HCT116 (cell line): ENCODE measurements around the gene ALDOC.
A peak's percentile ranks its signal among the peaks of the same experiment; 100 is the strongest.

ENCODE experiments used
- CTCF ChIP-seq, 3 experiments: fragments of 200-600 bp in 1 of 3; sonication (generic) in 1 of 3; IDR thresholded peaks in 2 of 3; conservative IDR thresholded peaks in 1 of 3; 2 replicates each; pipeline ENCODE4 v1.5.1; 2012 to 2017; ENCODE audit warnings: low read depth in 2 of 3, low read length in 2 of 3, antibody characterized with exemption in 1 of 3, borderline replicate concordance in 1 of 3, control low read depth in 1 of 3, mild to moderate bottlenecking in 1 of 3, mixed read lengths in 1 of 3, mixed run types in 1 of 3, moderate library complexity in 1 of 3; ENCODE audit not compliant: insufficient read depth in 1 of 3
- MAX ChIP-seq: IDR thresholded peaks from 2 replicates; pipeline ENCODE4 v1.6.1; 2012
- POLR2A ChIP-seq: IDR thresholded peaks from 2 replicates; pipeline ENCODE4 v1.7.0; 2011; ENCODE audit warnings: borderline replicate concordance; ENCODE audit not compliant: insufficient read depth, insufficient read length; ENCODE audit errors: extremely low read depth
- POLR2AphosphoS5 ChIP-seq: IDR thresholded peaks from 2 replicates; pipeline ENCODE4 v1.6.1; 2011; ENCODE audit warnings: mild to moderate bottlenecking, low read depth, low read length, moderate library complexity
- RAD21 ChIP-seq: IDR thresholded peaks from 2 replicates; pipeline ENCODE4 v1.6.1; 2012; ENCODE audit warnings: low read depth, mild to moderate bottlenecking
- YY1 ChIP-seq: IDR thresholded peaks from 2 replicates; pipeline ENCODE4 v1.6.1; 2011; ENCODE audit warnings: low read length, low read depth, moderate library complexity, mild to moderate bottlenecking; ENCODE audit not compliant: insufficient replicate concordance; ENCODE audit errors: extremely low read depth
- TF ChIP-seq, protein P1 (sequence below): IDR thresholded peaks from 2 replicates; pipeline ENCODE4 v1.6.1; 2012; ENCODE audit warnings: low read depth

DNA sequence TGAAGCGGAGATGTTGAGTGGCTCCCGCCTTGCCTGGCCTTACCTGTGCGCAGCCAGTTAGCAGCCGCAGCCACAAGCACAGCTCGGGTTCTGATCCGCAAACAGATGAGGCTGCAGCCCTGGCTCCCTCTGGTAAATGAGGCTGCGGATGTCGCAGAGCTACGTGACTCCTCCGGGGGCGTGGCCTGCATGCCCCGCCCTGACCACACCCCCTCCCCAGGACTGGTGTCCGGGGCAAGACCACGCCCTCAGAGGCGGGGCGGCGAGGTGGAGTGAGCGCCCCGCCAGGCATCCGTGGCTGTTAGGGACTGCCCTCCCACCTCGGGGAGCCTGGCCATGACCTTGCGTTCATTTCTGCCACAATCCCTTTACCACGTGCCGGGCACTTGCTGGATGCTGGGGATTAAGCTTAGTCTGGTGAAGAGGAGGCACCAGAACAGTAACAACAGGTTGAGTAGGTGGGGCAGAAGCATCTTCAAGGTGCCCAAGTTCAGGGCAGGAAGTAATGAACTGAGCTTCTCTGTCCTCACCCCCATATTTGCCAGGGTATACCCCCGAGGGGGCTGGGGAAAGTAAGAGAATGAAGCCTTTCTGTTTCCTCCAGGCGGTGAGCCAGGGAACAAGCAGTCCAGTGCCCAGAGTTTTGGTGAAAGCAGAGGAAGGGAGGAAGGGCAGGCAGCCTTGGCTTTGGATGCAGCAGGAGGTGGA, at the start of gene ALDOC:
- no peak for TF ChIP-seq YY1
- TF ChIP-seq CTCF (IDR thresholded peaks at IDR 0.05 in 2 of 3, conservative IDR thresholded peaks at IDR 0.05 in 1 of 3; ENCODE audit: borderline replicate concordance in 1 of 3, insufficient read depth in 1 of 3, low read depth in 2 of 3, low read length in 2 of 3), result no peak
- TF ChIP-seq MAX, result peak; percentile 40; the same call in 1 of the 2 replicates
- TF ChIP-seq RAD21, result no peak
- TF ChIP-seq, protein P1, sequence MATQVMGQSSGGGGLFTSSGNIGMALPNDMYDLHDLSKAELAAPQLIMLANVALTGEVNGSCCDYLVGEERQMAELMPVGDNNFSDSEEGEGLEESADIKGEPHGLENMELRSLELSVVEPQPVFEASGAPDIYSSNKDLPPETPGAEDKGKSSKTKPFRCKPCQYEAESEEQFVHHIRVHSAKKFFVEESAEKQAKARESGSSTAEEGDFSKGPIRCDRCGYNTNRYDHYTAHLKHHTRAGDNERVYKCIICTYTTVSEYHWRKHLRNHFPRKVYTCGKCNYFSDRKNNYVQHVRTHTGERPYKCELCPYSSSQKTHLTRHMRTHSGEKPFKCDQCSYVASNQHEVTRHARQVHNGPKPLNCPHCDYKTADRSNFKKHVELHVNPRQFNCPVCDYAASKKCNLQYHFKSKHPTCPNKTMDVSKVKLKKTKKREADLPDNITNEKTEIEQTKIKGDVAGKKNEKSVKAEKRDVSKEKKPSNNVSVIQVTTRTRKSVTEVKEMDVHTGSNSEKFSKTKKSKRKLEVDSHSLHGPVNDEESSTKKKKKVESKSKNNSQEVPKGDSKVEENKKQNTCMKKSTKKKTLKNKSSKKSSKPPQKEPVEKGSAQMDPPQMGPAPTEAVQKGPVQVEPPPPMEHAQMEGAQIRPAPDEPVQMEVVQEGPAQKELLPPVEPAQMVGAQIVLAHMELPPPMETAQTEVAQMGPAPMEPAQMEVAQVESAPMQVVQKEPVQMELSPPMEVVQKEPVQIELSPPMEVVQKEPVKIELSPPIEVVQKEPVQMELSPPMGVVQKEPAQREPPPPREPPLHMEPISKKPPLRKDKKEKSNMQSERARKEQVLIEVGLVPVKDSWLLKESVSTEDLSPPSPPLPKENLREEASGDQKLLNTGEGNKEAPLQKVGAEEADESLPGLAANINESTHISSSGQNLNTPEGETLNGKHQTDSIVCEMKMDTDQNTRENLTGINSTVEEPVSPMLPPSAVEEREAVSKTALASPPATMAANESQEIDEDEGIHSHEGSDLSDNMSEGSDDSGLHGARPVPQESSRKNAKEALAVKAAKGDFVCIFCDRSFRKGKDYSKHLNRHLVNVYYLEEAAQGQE, result no peak
- peak; percentile 80 for TF ChIP-seq POLR2AphosphoS5
- no peak for TF ChIP-seq POLR2A
